NCI-H510A (cell line): ENCODE measurements around the gene HAUS7.

Experiments used
- DNase-seq: peaks from one replicate; lab custom pipeline; 2025; lab: John Stamatoyannopoulos, UW

HAUS7 gene

GRCh38 chrX:153499341-153499740 is 29.0 kb upstream of the HAUS7 start:
- no peak for DNase-seq

DNA sequence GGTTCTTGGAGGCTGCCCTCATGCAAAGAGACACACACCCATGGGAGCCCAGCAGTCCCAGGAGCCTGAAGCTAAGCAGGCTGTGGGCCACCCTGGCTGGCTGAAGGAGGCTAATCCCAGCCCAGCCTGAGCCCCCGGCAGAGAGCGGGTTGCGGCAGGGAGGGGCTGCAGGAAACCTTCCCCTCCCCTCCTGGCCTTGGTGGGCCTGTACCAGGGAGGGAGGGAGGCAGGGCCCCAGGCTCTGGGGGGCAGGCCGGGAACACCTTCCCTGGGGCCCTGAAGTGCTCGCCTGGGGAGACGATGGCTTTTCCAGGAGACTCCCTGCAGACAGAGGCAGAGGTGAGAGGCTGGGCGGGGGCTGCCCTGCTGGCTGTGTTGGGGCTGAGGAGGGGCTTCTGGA is 28.1 kb upstream of the HAUS7 start:
- DNase-seq, result no peak

DNA sequence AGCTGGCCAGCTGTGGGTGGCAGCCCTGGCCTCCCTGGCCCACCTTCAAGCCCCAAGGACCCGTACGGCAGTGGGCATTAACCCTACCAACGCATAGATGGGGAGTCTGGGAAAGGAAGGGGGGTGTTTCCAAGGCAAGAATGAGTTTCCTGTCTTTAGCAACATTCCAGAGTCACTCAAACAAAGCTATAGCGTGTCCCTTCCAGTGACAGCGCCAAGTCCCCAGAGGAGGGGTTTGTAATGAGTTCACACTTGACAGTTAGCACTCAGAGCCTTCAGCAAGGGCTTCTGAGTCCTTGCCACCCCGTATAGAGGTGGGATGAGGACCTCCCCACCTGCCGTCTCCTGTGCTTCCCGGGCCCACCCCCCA is 26.2 kb upstream of the HAUS7 start:
- no peak for DNase-seq

GRCh38 chrX:153495903-153496589 is 25.7 kb upstream of the HAUS7 start:
- no peak for DNase-seq

DNA sequence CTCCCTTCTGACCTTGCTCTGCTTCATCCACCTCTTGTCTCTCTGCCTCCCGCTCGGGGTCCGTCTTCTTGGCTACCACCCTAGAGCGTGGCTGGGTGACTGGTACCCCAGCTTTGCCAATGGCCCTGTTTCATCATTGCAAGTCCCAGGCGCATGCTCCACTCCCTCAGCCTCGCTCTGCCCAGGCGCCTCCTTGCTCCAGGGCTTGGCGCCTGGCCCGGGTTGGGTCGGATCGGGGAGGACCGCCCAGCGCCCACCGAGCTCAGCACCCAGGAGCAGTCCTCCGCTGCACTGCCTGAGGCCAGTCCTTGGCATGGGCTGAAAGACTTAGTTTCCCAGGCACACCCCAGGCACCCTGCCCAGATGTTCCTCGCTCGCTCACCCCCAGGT is 25.0 kb upstream of the HAUS7 start:
- no peak for DNase-seq

- DNase-seq, result no peak
Observed at GRCh38 chrX:153494541-153495361, 24.4 kb upstream of the HAUS7 start, which contains the start of gene BGN. BGN (plus strand) TSS chrX:153494980; CDS start chrX:153504632, 9,652 bp downstream.

DNA sequence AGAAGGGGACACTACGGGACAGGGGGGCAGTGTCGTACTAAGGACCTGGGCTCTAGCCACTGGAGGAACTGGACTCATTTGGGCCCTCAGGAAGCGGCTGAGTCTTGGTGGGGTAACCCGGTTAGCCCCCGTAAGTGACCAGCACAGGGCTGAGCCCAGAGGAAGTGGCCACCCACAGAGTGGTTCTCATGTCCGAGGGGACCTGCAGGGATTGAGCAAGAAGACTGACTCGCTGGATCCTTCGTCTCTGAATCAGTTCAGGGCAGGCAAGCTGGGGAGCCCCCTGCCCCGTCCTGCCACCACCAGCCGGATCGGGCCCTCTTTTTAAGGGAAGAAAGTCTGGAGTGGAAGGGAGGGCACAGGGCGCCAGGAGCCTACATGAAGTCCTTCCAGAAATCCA is 23.7 kb upstream of the HAUS7 start:
- DNase-seq, result no peak

DNA sequence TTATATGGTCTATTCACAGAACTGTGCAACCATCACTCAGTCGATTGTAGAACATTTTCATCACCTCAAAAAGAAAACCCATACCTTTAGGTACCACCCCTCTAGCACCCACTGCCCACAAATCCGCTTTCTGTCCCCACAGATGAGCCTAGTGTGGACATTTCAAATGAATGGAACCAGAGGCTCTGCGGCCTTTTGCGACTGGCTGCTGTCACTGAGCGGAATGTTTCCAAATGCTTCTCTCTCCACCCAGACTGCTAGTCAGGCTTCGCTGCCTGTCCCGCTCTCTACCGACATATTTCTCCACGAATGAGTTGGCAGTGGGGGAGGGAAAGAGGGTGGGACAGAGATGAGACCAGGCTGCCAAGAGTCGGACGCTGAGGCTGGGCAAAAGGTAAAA is 22.7 kb upstream of the HAUS7 start:
- DNase-seq, result no peak

DNA sequence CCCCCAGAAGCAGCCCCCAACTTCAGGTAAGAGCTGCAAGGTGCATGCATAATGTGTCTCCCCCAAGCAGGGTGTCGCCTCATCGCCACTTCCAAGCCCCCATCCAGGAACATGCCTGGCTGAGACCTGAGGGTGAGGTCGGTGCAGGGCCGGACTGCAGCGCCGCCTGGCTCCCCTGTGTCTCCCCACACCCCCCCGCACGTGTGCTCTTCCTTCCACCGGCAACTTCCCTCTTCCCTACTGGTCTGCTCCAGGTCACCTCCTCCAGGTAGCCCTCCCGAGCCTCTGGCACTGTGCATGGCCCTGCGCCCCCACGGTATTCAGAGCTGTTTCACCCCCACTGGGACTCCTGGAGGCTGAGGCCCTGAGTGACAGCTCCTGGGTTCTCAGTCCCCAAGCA is 22.2 kb upstream of the HAUS7 start:
- DNase-seq, result no peak

- no peak for DNase-seq
Observed at GRCh38 chrX:153491918-153492317, 21.5 kb upstream of the HAUS7 start.

DNA sequence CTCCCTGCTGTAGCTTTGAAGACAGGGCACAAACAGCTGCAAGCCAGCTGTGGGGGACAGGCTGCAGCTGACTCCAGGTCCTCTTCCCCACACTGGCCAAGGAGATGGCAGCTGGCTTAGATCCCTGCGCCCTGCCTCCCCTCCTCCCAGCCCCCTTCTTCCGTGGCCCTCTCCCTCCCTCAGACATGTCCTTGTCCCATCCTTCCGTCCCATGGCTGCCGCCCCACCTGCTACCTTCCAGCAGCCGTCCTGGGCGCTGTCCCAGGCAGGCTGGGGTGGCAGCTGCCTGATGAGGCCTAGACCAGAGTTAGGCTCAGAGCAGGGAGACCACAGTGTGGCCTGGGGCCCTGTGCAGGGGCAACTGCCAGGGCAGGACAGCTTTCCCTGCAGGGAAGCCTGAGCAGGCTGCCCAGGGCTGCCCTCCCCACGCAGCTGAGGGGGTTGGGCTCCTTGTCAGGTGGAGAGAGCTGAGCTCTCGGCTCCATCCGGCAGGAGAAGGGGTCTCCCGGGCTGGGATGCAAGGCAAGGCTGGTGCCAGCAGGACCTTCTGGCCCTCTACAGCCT is 21.1 kb upstream of the HAUS7 start:
- DNase-seq, result no peak

DNA sequence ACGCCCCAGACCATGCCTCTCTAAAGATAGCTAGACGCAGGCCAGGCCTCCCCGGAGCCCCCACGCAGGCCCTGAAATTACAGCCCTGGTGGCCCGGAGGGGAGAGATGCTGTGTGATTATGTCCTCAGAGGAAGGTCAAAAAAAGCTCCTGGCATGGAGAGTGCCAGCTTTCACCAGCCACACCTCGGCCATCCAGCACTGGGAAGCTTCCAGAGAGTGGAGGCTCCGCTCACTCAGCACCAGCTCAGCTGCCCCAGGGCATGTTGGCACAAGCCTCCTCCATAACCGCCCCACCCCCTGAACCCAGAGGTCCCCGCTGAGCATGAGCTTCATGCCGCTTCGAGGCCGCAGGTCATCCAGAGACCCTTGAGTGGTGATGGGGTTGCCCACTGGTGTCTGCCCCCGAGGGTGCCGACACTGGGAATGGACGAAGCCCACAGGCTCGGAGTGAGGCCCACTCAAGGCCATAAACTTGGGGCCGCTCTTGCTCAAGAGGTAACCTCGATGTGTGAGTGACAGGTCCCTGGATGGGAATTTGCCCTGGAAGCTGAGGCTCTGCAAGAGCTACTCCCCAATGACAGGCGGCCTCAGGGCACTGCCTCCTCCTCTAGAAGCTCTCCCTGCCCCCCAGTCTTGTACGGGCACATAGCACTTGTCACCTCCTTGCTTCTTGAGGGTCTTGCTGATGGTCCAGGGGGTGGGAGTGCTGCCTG is 20.0 kb upstream of the HAUS7 start:
- no peak for DNase-seq

DNA sequence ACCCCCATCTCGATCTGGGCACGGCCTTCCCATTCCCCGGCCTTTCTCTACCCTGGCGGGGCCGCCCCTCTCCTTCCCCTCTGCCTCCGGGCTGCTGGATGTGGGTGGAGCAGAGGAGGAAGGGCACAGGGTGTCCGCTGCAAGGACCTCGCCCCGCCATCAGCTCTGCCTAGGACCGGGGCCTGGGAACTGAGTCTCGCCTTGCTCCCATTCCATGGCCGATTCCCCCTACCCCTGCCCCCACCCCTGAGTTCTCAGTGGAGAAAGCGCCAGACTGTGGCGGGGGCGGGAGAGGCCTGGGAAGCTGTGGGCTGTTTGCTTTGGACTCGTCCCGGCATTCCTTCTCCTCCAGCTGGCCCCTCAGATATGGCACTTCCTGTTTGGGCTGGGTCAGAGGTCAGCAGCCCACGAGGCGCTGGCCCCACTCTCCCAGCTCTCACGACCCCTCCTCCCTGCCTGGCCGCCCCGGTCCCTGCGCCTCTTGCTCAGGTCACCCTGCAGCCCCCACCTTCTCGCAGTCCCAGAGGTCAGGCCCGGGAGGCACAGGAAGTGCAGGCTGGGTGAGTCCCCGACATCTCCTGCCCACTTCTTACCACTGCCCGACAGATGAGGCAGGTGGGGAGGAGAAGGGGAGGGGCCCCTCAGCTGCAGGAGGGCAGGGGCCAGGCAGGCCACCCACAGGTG is 18.0 kb upstream of the HAUS7 start:
- DNase-seq, result no peak

- no peak for DNase-seq
Observed at GRCh38 chrX:153487590-153488071, 17.3 kb upstream of the HAUS7 start.

DNA sequence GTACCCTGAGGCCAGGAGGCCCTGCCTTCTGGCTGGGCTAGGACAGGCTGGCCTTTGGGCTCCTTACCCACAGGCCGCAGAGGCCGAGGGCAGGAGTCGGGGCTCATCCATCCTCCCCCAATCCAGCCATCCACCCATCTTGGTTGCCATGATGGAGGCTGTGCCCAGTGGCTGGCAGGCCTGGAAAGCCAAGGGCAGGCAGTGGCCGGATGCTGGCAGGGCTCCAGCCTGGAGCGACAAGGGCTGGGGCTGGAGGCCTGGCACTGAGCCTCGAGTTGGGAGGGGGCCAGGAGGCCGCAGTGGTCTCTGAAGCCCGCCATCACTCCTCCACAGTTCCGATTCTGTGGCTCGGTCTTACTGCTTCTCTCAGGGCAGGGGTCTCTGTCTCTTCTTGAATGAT is 15.8 kb upstream of the HAUS7 start:
- no peak for DNase-seq

DNA sequence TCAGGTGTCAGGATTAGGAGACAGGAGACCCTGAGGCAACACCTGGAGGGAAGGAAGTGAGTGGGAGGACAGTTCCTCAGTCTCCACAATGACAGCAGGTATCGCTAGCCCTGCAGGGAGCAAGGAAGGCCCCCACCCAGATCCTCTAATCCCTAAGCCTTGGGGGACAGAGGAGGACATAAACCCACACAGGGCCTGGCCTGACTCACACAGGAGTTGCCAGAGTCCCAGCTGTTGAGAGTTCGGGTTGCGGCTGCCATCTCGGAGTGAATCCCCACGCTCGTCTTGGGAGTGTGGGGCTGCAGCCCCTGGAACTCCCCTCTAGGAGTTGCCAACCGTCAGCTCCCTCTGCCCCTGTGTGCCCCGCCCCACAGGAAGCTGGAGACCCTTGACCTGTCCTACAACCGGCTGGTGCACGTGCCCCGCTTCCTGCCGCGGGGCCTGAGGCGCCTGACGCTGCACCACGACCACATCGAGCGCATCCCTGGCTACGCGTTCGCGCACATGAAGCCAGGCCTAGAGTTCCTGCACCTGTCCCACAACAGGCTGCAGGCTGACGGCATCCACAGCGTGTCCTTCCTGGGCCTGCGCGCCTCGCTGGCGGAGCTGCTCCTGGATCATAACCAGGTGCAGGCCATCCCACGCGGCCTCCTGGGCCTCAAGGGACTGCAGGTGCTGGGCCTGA is 15.2 kb upstream of the HAUS7 start:
- no peak for DNase-seq

DNA sequence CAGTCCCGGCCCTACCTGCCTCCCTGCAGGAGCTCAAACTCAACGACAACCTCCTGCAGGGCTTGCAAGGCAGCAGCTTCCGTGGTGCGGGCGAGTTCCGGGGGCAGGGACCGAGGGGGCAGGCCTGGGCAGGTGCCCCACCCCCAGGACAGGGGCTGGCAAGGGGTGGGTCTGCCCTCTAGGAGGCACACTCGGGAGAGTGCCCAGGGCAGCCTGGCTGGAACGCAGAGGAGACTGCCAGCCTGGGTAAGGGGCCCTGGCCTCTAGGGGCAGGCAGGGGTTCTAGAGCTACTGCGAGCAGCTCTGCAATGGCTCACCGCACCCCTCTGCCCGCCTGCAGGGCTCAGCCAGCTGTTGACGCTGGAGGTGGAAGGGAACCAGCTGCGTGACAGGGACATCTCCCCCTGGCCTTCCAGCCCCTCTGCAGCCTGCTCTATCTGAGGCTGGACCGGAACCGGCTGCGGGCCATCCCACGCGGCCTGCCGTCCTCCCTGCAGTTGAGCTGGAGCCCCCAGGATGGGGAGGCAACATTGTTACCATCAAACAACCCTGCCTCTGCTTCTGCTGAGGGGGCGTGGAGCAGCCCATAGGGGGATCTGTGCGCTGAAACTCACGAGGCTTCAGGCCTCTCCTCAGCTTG is 12.1 kb upstream of the HAUS7 start:
- DNase-seq, result no peak

- no peak for DNase-seq
Observed at GRCh38 chrX:153481043-153481442, 10.7 kb upstream of the HAUS7 start.

- no peak for DNase-seq
Observed at GRCh38 chrX:153478746-153479145, 8.4 kb upstream of the HAUS7 start.

DNA sequence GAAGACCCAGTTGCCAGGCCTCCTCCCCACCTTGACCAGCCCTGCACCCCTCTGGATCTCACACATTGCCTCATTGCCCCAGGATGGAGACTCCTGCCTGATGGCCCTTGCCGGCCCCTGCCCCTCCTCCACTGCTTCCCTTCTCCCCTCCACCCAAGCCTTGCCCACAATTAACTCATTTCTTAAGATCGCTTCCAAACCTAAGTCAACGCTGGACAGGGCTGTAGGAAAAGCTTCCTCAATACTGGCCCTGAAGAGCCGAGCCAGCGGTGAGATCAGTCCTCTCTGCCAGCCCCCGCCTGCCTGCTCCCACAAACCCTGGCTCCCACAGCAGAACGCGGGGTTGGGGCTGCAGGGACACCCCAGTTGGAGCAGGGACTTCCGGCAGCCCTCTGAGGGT is 7.5 kb upstream of the HAUS7 start:
- DNase-seq, result no peak

GRCh38 chrX:153477364-153477857 is 7.0 kb upstream of the HAUS7 start:
- DNase-seq, result no peak
